ENCODE measurements around the gene VASH1. TPM values are rescaled to one million over a fixed set of nuclear protein-coding genes. Genes with fewer than 3 reads are reported as not detected.

The VASH1 gene
- total and polyA plus RNA-seq, 2 of the 13 experiments (the other 11 are each of a cell fraction or from before 2014, with no cell fraction given) = 0.11 to 0.24 TPM

DNA sequence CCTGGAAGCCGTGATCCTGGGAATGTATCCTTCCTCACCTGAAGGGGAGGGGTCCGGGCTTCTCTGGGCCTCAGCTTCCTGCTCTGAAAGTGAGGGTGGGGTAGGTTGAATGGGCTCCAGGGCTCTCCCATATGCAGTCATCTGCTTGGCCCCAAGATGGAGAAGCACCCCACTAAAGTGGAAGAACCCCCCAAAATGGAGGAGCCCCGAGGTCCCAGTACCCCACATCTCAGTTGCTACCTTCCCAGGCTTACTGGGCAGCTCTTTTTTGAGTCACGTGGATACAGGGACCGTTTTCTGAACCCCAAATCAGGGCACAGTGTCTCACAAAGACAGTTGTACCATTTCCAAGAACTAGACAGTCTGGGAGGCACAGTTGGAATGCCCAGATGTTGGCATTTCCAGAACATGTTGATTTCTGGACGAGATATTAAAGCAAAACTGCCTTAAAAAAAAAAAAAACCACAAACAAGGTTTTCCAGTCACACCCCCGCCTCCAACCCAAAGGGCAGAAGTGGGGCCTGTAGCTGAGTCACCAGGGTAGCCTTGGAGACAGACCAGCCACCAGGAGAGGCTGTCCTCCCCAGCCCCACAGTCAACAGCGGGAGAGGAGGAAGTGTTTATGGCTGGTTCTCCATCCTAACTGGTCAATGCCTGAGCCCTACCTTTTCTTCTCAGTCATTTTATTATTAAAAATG lies 12.1 kb downstream of the VASH1 start (continued):
- TF ChIP-seq FOSL2 (CRISPR knock-in tag; IDR thresholded peaks at IDR 0.05) (peak; percentile 76), CAMTA2 (CRISPR knock-in tag; IDR thresholded peaks at IDR 0.05; ENCODE audit: borderline replicate concordance) (no peak), MZF1 (CRISPR knock-in tag; IDR thresholded peaks at IDR 0.05; ENCODE audit: borderline replicate concordance) (no peak)
- TF ChIP-seq, protein P1, sequence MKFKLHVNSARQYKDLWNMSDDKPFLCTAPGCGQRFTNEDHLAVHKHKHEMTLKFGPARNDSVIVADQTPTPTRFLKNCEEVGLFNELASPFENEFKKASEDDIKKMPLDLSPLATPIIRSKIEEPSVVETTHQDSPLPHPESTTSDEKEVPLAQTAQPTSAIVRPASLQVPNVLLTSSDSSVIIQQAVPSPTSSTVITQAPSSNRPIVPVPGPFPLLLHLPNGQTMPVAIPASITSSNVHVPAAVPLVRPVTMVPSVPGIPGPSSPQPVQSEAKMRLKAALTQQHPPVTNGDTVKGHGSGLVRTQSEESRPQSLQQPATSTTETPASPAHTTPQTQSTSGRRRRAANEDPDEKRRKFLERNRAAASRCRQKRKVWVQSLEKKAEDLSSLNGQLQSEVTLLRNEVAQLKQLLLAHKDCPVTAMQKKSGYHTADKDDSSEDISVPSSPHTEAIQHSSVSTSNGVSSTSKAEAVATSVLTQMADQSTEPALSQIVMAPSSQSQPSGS (CRISPR knock-in tag; IDR thresholded peaks at IDR 0.05) = no peak

DNA sequence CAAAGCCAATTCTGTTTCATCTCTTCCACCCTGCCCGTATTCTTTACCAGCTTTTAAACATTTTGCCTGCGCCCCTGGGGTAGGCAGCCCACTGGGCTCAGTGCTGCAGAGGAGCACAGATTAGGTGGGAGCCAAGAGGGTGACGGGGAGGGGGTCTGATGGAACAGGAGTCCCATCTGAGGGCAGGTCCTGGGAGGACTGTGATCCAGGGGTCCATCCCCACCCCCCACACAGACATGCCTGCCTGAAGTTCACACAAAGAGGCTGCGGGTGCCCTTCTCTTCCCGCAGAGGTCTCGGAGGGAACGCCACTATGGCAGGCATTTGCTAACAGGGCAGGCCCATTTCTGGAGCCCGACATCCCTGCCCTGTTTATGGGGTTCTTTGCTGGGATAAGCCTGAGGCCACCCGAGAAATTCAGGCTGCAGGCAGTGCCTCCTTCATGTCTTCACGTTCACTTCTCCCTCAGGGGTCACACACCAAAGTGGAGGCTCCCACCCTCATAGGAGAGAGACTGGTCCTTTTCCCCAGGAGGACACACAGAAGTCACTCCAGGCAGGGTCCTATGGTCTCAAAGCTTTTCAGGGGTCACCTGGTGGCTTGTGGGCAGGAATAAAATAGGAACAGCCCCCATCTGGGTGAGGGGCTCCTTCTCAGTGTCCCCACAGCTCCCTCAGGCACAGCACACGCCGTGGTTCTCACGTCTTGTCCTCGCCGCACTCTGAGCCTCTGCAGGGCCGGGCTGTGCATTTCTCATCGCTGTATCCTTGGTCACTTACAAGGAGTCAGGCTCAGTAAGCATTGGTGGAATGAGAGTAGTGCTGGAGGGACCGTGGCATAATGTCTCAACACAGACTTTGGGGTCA lies 12.9 kb downstream of the VASH1 start:
- ATAC-seq (no peak), DNase-seq (ENCODE audit: low spot score) (no peak), FAIRE-seq (no peak)
- Histone ChIP-seq H3K27me3 (ENCODE audit: control insufficient read depth in 1 of 2, insufficient read depth in 2 of 2, low read length in 2 of 2) (peaks cover 0 to 8% of the 10 kb centered on the region in 2 experiments; a peak in 1 of 5 replicates), H3K4me2 (ENCODE audit: low read depth, low read length) (no peak overlapping the region), H3K4me1 (ENCODE audit: insufficient read depth, low read length) (peaks cover 29% of the 10 kb centered on the region), H3K4me3 (replicated peaks in 1 of 3; ENCODE audit: insufficient read depth in 1 of 3, low read depth in 2 of 3, low read length in 3 of 3) (no peak overlapping the region), H3K79me2 (ENCODE audit: insufficient read depth, low read length) (no peaks in the 10 kb centered on the region), H3K36me3 (replicated peaks in 1 of 2; ENCODE audit: control insufficient read depth in 1 of 2, insufficient read depth in 2 of 2, low read length in 2 of 2) (no peaks in the 10 kb centered on the region), H4K20me1 (ENCODE audit: insufficient read depth, low read length) (no peaks in the 10 kb centered on the region), H3K9ac (ENCODE audit: insufficient read depth, low read depth, low read length) (no peak overlapping the region), H2AFZ (ENCODE audit: low read length) (no peak overlapping the region), H3K27ac (ENCODE audit: extremely low read length, insufficient read depth, low read length) (no peak overlapping the region), H3K9me3 (ENCODE audit: low read length) (no peaks in the 10 kb centered on the region)
- TF ChIP-seq, protein P2, sequence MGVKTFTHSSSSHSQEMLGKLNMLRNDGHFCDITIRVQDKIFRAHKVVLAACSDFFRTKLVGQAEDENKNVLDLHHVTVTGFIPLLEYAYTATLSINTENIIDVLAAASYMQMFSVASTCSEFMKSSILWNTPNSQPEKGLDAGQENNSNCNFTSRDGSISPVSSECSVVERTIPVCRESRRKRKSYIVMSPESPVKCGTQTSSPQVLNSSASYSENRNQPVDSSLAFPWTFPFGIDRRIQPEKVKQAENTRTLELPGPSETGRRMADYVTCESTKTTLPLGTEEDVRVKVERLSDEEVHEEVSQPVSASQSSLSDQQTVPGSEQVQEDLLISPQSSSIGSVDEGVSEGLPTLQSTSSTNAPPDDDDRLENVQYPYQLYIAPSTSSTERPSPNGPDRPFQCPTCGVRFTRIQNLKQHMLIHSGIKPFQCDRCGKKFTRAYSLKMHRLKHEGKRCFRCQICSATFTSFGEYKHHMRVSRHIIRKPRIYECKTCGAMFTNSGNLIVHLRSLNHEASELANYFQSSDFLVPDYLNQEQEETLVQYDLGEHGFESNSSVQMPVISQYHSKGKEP (CRISPR knock-in tag; IDR thresholded peaks at IDR 0.05) = no peak
- TF ChIP-seq HOXA7 (CRISPR knock-in tag; IDR thresholded peaks at IDR 0.05) = no peak
- TF ChIP-seq DNMT3B (CRISPR knock-in tag; conservative IDR thresholded peaks at IDR 0.05) = no peak
- no peak for TF ChIP-seq ETV5 (CRISPR knock-in tag; IDR thresholded peaks at IDR 0.05; ENCODE audit: borderline replicate concordance)
- TF ChIP-seq ZNF768 (CRISPR knock-in tag; IDR thresholded peaks at IDR 0.05) = no peak
- TF ChIP-seq, protein P3, sequence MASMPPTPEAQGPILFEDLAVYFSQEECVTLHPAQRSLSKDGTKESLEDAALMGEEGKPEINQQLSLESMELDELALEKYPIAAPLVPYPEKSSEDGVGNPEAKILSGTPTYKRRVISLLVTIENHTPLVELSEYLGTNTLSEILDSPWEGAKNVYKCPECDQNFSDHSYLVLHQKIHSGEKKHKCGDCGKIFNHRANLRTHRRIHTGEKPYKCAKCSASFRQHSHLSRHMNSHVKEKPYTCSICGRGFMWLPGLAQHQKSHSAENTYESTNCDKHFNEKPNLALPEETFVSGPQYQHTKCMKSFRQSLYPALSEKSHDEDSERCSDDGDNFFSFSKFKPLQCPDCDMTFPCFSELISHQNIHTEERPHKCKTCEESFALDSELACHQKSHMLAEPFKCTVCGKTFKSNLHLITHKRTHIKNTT (CRISPR knock-in tag; IDR thresholded peaks at IDR 0.05) = no peak
- TF ChIP-seq HOXA3 (CRISPR knock-in tag; IDR thresholded peaks at IDR 0.05) = no peak
- no peak for TF ChIP-seq ATAD3A (CRISPR knock-in tag; IDR thresholded peaks at IDR 0.05)
- no peak for TF ChIP-seq ZNF44 (CRISPR knock-in tag; IDR thresholded peaks at IDR 0.05)
- in situ Hi-C loops (cut with HindIII; ENCODE audit: extremely low pct_ligation_motif_present, low pct_unique_long_range_greater_than_20kb) = no loop called here
- BruUV-seq (replicated peaks) = no TSS peak
- 59% methylated on average over 13 of the region's 18 CpGs for WGBS (ENCODE audit: low lambda C conversion rate)
- ChIA-PET POLR2A (no interaction called here), CTCF (ENCODE audit: low intra/inter-chr PET ratio, low total read pairs) (no interaction called here)
- intact Hi-C loops (cut with micrococcal nuclease; ENCODE audit: unreplicated experiment) = no loop called here
